HFFc6 (cell line): ENCODE data around the gene NXPH4. TPM values are rescaled to one million over a fixed set of nuclear protein-coding genes. Genes with fewer than 3 reads are reported as not detected.

Source experiments
- DNase-seq: peaks from one replicate; pipeline ENCODE4 v3.0.0-alpha.2; 2018
- H3K27ac Mint-ChIP-seq: 2 replicates; pipeline ENCODE4 v1.8.0; 2020; ENCODE audit warnings: mild to moderate bottlenecking, mixed read lengths
- H3K27me3 Mint-ChIP-seq: 2 replicates; pipeline ENCODE4 v1.8.0; 2021; ENCODE audit warnings: mild to moderate bottlenecking, moderate library complexity, mixed read lengths; ENCODE audit not compliant: insufficient read depth
- H3K36me3 Mint-ChIP-seq: 2 replicates; pipeline ENCODE4 v1.8.0; 2021; ENCODE audit warnings: low read depth, mixed read lengths
- H3K4me1 Mint-ChIP-seq: 2 replicates; pipeline ENCODE4 v1.8.0; 2020; ENCODE audit warnings: low read depth, mixed read lengths
- H3K4me3 Mint-ChIP-seq: 2 replicates; pipeline ENCODE4 v1.8.0; 2020; ENCODE audit warnings: mild to moderate bottlenecking, moderate library complexity, mixed read lengths
- H3K9me3 Mint-ChIP-seq: 2 replicates; pipeline ENCODE4 v1.8.0; 2020; ENCODE audit warnings: mild to moderate bottlenecking, mixed read lengths
- total RNA-seq, 6 experiments: library from RNA; stranded (reverse); fragmentation: NEBNext Ultra II Directional; extraction: Animal tissue kit (Norgen Biotek cat#: 25700); gene quantifications; 2 replicates in 1 of 6; 3 replicates in 5 of 6; pipeline ENCODE4 v1.2.3, GENCODE V29; 2021
- TF ChIP-seq, protein P1 (sequence below): fragments of 200-600 bp; sonication (generic); IDR thresholded peaks from 2 replicates; pipeline ENCODE4 v1.5.0; 2021; ENCODE audit warnings: antibody characterized with exemption, mild to moderate bottlenecking

Gene NXPH4
- total RNA-seq, 6 experiments from 2014 or later = 2.9 to 8.2 (median 3.9) TPM

DNA sequence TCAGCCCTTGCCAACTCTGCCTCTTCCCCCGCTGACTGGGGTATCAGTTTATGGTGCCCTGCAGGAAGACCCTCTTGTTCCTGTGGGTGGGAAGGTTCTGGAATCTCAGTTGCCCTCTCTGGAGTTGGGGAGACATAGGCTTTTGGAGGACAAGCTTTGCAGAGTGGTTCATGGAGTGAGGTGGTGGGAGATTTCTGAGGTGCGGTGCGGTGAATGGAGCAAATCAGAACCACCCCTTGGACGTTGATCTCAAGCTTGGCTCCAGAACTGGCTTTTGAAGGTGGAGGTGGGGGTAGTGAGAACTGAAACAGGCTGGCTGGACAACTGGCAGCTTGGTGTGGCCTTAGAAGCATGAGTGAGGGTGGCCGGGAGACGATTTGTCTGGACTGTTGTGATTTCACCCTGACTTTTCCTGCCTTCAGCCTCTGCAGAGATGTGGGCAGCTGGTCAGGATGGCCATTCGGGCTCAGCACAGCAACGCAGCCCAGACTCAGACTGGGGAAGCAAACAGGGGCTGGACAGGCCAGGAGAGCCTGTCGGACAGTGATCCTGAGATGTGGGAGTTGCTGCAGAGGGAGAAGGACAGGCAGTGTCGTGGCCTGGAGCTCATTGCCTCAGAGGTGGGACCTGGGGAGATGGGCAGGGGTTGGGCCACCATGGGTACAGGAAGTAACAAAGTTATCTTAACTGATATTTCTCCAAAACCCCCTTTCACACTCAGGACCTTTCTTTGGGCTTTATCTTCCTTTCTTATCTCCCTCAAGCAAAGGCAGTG, 14.0 kb downstream of the NXPH4 start:
- no peaks in the 10 kb centered on the region for H3K9me3 Mint-ChIP-seq
- TF ChIP-seq, protein P1, sequence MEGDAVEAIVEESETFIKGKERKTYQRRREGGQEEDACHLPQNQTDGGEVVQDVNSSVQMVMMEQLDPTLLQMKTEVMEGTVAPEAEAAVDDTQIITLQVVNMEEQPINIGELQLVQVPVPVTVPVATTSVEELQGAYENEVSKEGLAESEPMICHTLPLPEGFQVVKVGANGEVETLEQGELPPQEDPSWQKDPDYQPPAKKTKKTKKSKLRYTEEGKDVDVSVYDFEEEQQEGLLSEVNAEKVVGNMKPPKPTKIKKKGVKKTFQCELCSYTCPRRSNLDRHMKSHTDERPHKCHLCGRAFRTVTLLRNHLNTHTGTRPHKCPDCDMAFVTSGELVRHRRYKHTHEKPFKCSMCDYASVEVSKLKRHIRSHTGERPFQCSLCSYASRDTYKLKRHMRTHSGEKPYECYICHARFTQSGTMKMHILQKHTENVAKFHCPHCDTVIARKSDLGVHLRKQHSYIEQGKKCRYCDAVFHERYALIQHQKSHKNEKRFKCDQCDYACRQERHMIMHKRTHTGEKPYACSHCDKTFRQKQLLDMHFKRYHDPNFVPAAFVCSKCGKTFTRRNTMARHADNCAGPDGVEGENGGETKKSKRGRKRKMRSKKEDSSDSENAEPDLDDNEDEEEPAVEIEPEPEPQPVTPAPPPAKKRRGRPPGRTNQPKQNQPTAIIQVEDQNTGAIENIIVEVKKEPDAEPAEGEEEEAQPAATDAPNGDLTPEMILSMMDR = no peak
- DNase-seq = no peak
- peak overlapping the region; percentile 100 for H3K27ac Mint-ChIP-seq
- peaks cover 28% of the 10 kb centered on the region for H3K36me3 Mint-ChIP-seq
- peaks cover 4% of the 10 kb centered on the region for H3K27me3 Mint-ChIP-seq
- peak overlapping the region; percentile 99 for H3K4me3 Mint-ChIP-seq
- peaks cover 46% of the 10 kb centered on the region for H3K4me1 Mint-ChIP-seq

DNA sequence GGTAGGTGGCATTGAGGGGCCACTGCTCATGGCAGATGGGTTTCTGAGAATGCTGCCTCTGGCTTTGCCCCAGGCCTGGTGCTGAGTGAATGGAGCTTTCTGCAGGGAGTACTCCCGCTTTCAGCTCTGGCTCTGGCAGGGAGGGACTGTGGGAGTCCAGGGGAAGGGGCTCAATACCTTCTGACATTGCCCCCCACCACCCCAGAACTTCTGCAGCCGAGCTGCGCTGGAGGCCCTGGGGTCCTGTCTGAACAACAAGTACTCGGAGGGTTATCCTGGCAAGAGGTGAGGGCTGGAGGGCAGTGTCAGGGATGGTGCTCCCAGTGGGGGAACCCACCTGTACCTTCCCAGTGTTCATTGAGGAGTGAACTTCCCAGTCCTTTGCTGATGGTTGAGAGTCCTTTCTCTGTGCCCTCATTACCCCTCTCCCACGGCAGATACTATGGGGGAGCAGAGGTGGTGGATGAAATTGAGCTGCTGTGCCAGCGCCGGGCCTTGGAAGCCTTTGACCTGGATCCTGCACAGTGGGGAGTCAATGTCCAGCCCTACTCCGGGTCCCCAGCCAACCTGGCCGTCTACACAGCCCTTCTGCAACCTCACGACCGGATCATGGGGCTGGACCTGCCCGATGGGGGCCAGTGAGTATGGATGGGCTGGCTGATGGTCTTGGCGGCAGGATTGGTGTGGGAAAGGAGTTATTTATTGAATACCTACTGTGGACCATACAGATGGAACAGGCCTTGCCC, 14.9 kb downstream of the NXPH4 start:
- H3K9me3 Mint-ChIP-seq = no peaks in the 10 kb centered on the region
- DNase-seq = no peak
- peak overlapping the region; percentile 100; the same call in 1 of the 2 replicates for H3K27ac Mint-ChIP-seq
- TF ChIP-seq, protein P1 = no peak
- H3K4me3 Mint-ChIP-seq = peak overlapping the region; percentile 99
- peaks cover 28% of the 10 kb centered on the region for H3K36me3 Mint-ChIP-seq
- peaks cover 4% of the 10 kb centered on the region for H3K27me3 Mint-ChIP-seq
- peaks cover 44% of the 10 kb centered on the region for H3K4me1 Mint-ChIP-seq

DNA sequence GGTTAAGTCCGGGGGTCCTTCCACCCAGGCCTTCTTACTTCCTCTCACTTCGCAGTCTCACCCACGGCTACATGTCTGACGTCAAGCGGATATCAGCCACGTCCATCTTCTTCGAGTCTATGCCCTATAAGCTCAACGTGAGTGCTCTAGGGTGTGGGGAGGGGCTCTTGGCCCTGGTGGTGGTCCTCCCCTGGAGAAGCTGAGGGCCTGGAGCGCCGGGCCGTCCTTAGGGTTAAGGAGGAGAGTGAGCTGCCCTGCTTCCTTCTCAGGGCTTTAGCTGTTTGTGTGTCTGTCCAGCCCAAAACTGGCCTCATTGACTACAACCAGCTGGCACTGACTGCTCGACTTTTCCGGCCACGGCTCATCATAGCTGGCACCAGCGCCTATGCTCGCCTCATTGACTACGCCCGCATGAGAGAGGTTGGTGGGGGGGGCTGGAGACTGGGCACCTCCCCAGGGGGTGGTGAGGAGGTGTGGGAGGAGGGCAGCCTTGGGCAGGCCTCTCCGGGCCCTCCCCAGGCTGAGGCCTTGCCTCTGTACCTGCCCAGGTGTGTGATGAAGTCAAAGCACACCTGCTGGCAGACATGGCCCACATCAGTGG, 15.7 kb downstream of the NXPH4 start:
- TF ChIP-seq, protein P1 = no peak
- Mint-ChIP-seq H3K27ac (no peak overlapping the region; the same call in 1 of the 2 replicates), H3K27me3 (peaks cover 4% of the 10 kb centered on the region), H3K36me3 (peaks cover 28% of the 10 kb centered on the region), H3K4me3 (no peak overlapping the region), H3K9me3 (no peaks in the 10 kb centered on the region), H3K4me1 (peaks cover 46% of the 10 kb centered on the region)
- DNase-seq = no peak

DNA sequence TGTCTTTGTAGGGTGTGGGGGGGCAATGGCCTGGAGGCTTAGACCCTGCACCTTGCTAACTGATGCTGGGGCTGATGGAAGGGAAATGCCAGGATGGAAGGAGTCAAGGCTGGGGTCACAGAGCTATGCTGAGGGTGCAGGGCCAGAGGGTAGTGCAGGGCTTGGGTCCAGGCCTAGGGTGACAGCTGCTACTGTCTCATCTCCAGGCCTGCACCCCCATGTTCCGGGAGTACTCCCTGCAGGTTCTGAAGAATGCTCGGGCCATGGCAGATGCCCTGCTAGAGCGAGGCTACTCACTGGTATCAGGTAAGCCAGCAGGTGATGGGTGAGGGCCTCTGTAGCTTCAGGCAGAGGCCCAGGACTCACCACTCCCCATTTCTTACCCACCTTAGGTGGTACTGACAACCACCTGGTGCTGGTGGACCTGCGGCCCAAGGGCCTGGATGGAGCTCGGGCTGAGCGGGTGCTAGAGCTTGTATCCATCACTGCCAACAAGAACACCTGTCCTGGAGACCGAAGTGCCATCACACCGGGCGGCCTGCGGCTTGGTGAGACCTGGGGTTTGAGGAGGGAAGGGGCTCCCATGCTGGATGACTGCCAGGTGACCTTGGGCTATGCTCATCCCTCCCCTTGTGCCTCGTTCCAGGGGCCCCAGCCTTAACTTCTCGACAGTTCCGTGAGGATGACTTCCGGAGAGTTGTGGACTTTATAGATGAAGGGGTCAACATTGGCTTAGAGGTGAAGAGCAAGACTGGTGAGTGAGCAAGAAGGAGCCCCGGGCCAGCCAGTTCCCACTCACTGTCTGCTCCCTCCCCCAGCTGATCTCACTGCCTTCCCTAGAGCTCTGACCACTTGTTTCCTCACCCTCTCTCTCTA, 17.0 kb downstream of the NXPH4 start:
- H3K27ac Mint-ChIP-seq = peak overlapping the region; percentile 38
- H3K27me3 Mint-ChIP-seq = peaks cover 4% of the 10 kb centered on the region
- DNase-seq = no peak
- no peaks in the 10 kb centered on the region; the same call in 1 of the 2 replicates for H3K9me3 Mint-ChIP-seq
- H3K36me3 Mint-ChIP-seq = peaks cover 28% of the 10 kb centered on the region
- peaks cover 49% of the 10 kb centered on the region for H3K4me1 Mint-ChIP-seq
- TF ChIP-seq, protein P1 = no peak
- H3K4me3 Mint-ChIP-seq = no peak overlapping the region

DNA sequence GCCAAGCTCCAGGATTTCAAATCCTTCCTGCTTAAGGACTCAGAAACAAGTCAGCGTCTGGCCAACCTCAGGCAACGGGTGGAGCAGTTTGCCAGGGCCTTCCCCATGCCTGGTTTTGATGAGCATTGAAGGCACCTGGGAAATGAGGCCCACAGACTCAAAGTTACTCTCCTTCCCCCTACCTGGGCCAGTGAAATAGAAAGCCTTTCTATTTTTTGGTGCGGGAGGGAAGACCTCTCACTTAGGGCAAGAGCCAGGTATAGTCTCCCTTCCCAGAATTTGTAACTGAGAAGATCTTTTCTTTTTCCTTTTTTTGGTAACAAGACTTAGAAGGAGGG, 17.6 kb downstream of the NXPH4 start:
- no peak for DNase-seq
- Mint-ChIP-seq H3K4me3 (no peak overlapping the region), H3K4me1 (peaks cover 48% of the 10 kb centered on the region), H3K9me3 (no peaks in the 10 kb centered on the region; the same call in 1 of the 2 replicates), H3K27ac (peak overlapping the region; percentile 38), H3K36me3 (peaks cover 28% of the 10 kb centered on the region), H3K27me3 (peaks cover 4% of the 10 kb centered on the region)
- TF ChIP-seq, protein P1 = no peak
